Heart left ventricle (tissue), 16 donors: ENCODE results near the gene LSS. TPM values are rescaled to one million over a fixed set of nuclear protein-coding genes. Genes with fewer than 3 reads are reported as not detected.
A peak's percentile ranks its signal among the peaks of the same experiment; 100 is the strongest.

Source experiments
- ATAC-seq, 4 donors: fragments of 200-7000 bp; cut with Tn5 transposase; one replicate each; pipeline ENCODE4 v1.9.1; 2020 to 2022; ENCODE audit warnings: moderate library complexity in 4 of 4, mild to moderate bottlenecking in 3 of 4, moderate number of reproducible peaks in 1 of 4
- DNase-seq, 5 donors: peaks; one replicate each; pipeline ENCODE4 v3.0.0-alpha.2; 2020
- H3K27ac ChIP-seq, 12 donors: fragments of 200-600 bp; sonication (generic) in 4 of 12; one replicate each; pipeline versions ENCODE4 v1.5.0 to v1.8.0; 2016 to 2022; ENCODE audit warnings: mild to moderate bottlenecking in 2 of 12
- H3K27me3 ChIP-seq, 9 donors: fragments of 200-600 bp; sonication (generic) in 2 of 9; one replicate each; pipeline versions ENCODE4 v1.5.1 to v1.8.0; 2016 to 2022; ENCODE audit warnings: mild to moderate bottlenecking in 3 of 9
- H3K36me3 ChIP-seq, 9 donors: fragments of 200-600 bp; sonication (generic) in 2 of 9; one replicate each; pipeline versions ENCODE4 v1.5.0 to v1.8.0; 2018 to 2022; ENCODE audit warnings: mild to moderate bottlenecking in 2 of 9
- H3K4me1 ChIP-seq, 12 donors: fragments of 200-600 bp; sonication (generic) in 4 of 12; one replicate each; pipeline versions ENCODE4 v1.5.0 to v1.8.0; 2016 to 2022; ENCODE audit warnings: mild to moderate bottlenecking in 3 of 12
- H3K4me3 ChIP-seq, 12 donors: fragments of 200-600 bp; sonication (generic) in 4 of 12; one replicate each; pipeline versions ENCODE4 v1.5.0 to v1.8.0; 2017 to 2022; ENCODE audit warnings: mild to moderate bottlenecking in 9 of 12, moderate library complexity in 4 of 12
- H3K9me3 ChIP-seq, 12 donors: fragments of 200-600 bp; sonication (generic) in 4 of 12; one replicate each; pipeline versions ENCODE4 v1.5.0 to v1.8.0; 2016 to 2022; ENCODE audit warnings: mild to moderate bottlenecking in 1 of 12
- CTCF ChIP-seq, 12 donors: fragments of 200-600 bp; sonication (generic) in 4 of 12; IDR thresholded peaks; one replicate each; pipeline versions ENCODE4 v1.5.0 to v1.8.0; 2018 to 2022; ENCODE audit warnings: antibody characterized with exemption in 12 of 12, mild to moderate bottlenecking in 5 of 12
- POLR2A ChIP-seq, 2 donors: fragments of 450-650 bp; IDR thresholded peaks; one replicate each; pipeline ENCODE4 v1.6.1; 2017; ENCODE audit warnings: antibody characterized with exemption in 2 of 2, mild to moderate bottlenecking in 2 of 2, moderate library complexity in 2 of 2
- WGBS, 4 donors: extraction: QIAGEN DNeasy Blood & Tissue Kit in 2 of 4; methylation state at CpG; one replicate each; pipeline versions ENCODE4 v1.1.5 to v1.1.7; 2013 to 2018; 5-methylcytosine and 5-hydroxymethylcytosine counted together
- intact Hi-C, 10 donors: fragments of 100-400 bp; cut with DNase I; formaldehyde crosslinking; loops; one replicate each; pipeline versions ENCODE4 v1.11.1 to v1.14.2; 2022
- polyA plus RNA-seq, 2 donors: library from polyadenylated mRNA; stranded (reverse); fragments of 200-250 nt; gene quantifications; one replicate each; pipeline ENCODE4 v1.2.3, GENCODE V29; 2013
- total RNA-seq, 9 donors: library from RNA; depleted of rRNA in 2 of 9; stranded (reverse); fragments of >200 nt in 2 of 9; fragmentation: NEBNext Ultra II Directional in 3 of 9; extraction: Animal tissue kit (Norgen Biotek cat#: 25700) in 3 of 9; gene quantifications; one replicate each; pipeline versions ENCODE4 v1.1.0 to v1.2.4, GENCODE V29; 2016 to 2023
- donor health status: ischemic (EF 13 %, LVEDD 7.1; RV severe dilation, severe dysfunction).
- donor health status: healthy with polysubstance abuse.
- donor health status: DM: no; HTN: yes; CAD: no.
- donor health status: DM: no; HTN: no; CAD: no.
- donor health status: ischemic (EF 25% LVEDD 6.9; RV normal size, moderate dysfunction).
- donor health status: ischemic (EF 25% LVEDD 5.7; RV mildly dilated, moderate dysfunction).
- donor health status: healthy.
- donor health status: DM: yes; HTN: yes; CAD: no.
- donor health status: ischemic (EF 35%, LVEDD 5.7; RV mildly dilated, moderate dysfunction).
- donor health status: nonischemic (EF 11% LVEDD 7.7; RV severe dilation, severe dysfunction).
- donor health status: DM: yes; HTN: yes; CAD: no.
- donor health status: PGD.
- donor health status: ischemic (EF 29% LVEDD 5.4; RV normal size, mild dysfunction).
- donor health status: nonischemic (EF 23%, LVEDD 6.1; RV moderate dilation, normal function).

Gene LSS
- total and polyA plus RNA-seq, 11 donors: 25.1 to 65.5 (median 40.7) TPM

GRCh38 chr21:46187261-46187660 lies 41.3 kb downstream of the LSS start:
- DNase-seq: peak in 1 of 5 donors; percentile 20
- Histone ChIP-seq H3K9me3 (no peaks in the 10 kb centered on the region), H3K4me1 (peaks cover 6 to 58% (median 23%) of the 10 kb centered on the region in 12 donors), H3K4me3 (no peak overlapping the region), H3K27ac (peak overlapping the region in 9 of 12 donors; percentile 68 to 96 (median 86)), H3K36me3 (peaks cover 0 to 15% (median 5%) of the 10 kb centered on the region in 9 donors), H3K27me3 (no peaks in the 10 kb centered on the region)
- no peak for TF ChIP-seq POLR2A (IDR thresholded peaks at IDR 0.05)
- TF ChIP-seq CTCF (IDR thresholded peaks at IDR 0.05): no peak
- 93 to 96% (median 95%) methylated on average over 8 of the region's 8 CpGs for WGBS, 4 donors
- ATAC-seq: no peak
- intact Hi-C loops: loop anchor here in 3 of 10 donors (5.0 kb wide), 2 partner anchors 35 to 40 kb away; partner anchors contain the start of gene LSS (in 1 of the 3)

GRCh38 chr21:46185716-46186115 lies 42.9 kb downstream of the LSS start:
- intact Hi-C loops: loop anchor here in 3 of 10 donors (5.0 kb wide), 2 partner anchors 37 to 42 kb away; partner anchors contain the start of gene LSS (in 1 of the 3)
- H3K4me3 ChIP-seq: peak overlapping the region in 3 of 12 donors; percentile 63 to 72 (median 71)
- DNase-seq: peak in 1 of 5 donors; percentile 22

GRCh38 chr21:46184625-46185555 lies 43.7 kb downstream of the LSS start:
- Histone ChIP-seq H3K27me3 (no peaks in the 10 kb centered on the region), H3K27ac (peak overlapping the region; percentile 72 to 97 (median 88)), H3K4me1 (peaks cover 6 to 45% (median 22%) of the 10 kb centered on the region in 12 donors), H3K9me3 (no peaks in the 10 kb centered on the region), H3K36me3 (peaks cover 0 to 4% (median 0%) of the 10 kb centered on the region in 9 donors), H3K4me3 (peak overlapping the region; percentile 32 to 93 (median 66))
- intact Hi-C loops: loop anchor here in 4 of 10 donors (5.0 kb wide), 3 partner anchors 37 to 137 kb away; partner anchors contain the start of genes C21orf58 (in 1 of the 4), LSS (in 1 of the 4) and PCNT (in 1 of the 4)
- TF ChIP-seq POLR2A (IDR thresholded peaks at IDR 0.05) (no peak), CTCF (IDR thresholded peaks at IDR 0.05) (no peak)
- ATAC-seq (peak; percentile 59 to 76 (median 65)), DNase-seq (peak; percentile 77 to 94 (median 92))
- 12 to 51% (median 33%) methylated on average over 22 to 30 of the region's 30 CpGs for WGBS, 4 donors

More at GRCh38 chr21:46185716-46186115, 42.9 kb downstream of the LSS start:
- H3K27ac ChIP-seq: peak overlapping the region in 10 of 12 donors; percentile 72 to 97 (median 88)
- no peaks in the 10 kb centered on the region for H3K27me3 ChIP-seq
- H3K9me3 ChIP-seq: no peaks in the 10 kb centered on the region
- 84 to 93% (median 89%) methylated on average over 7 of the region's 7 CpGs for WGBS, 4 donors
- ATAC-seq: no peak
- no peak for TF ChIP-seq CTCF (IDR thresholded peaks at IDR 0.05)
- H3K36me3 ChIP-seq: peaks cover 0 to 7% (median 0%) of the 10 kb centered on the region in 9 donors
- peaks cover 6 to 53% (median 22%) of the 10 kb centered on the region in 12 donors for H3K4me1 ChIP-seq
